ENCODE data around the gene ATG4A.

ATG4A gene

GRCh38 chrX:108168961-108169740 is 77.6 kb downstream of the ATG4A start:
- in situ Hi-C loops (cut with MboI; ENCODE audit: low sequenced_read_pairs), result no loop called here

DNA sequence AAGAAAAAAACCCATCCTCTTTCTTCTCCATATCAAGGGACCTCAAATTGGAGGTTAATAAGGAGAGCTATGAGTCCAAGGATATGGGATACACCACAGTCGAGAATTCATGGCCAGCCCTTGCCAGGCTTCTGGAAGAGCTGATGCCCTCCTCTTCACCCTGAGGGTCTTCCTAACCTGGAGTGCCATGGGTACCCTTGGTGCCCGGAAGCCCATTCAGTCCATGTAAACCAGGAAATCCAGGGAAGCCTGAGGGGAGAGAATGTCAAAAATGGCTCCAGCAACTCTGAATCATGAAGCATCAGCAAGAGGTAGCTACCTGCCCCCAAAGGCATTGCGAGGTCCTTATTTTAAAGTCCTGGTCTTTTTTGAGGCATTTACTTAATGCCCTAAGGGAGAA is 78.2 kb downstream of the ATG4A start:
- in situ Hi-C loops (cut with MboI; ENCODE audit: low sequenced_read_pairs), result no loop called here

DNA sequence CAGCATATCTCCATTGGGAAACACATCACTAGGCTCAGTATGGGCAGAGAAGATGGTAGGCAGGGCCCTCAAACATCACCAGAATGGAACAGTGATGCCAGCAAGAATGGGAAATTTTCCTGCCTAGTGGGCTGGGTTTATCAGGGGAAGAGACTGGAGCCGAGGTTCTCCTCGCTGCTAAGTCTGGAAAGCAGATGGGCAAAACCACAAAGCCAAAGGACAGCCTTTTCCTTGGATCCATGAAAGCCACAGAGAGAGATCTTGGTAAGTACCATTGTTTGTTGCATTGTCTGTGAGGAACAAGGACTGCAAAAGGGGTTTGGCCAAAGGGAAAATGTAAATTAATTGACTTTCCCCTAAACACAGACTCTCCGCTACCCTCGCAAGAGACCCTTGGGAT is 80.1 kb downstream of the ATG4A start:
- in situ Hi-C loops (cut with MboI; ENCODE audit: low sequenced_read_pairs), result no loop called here

DNA sequence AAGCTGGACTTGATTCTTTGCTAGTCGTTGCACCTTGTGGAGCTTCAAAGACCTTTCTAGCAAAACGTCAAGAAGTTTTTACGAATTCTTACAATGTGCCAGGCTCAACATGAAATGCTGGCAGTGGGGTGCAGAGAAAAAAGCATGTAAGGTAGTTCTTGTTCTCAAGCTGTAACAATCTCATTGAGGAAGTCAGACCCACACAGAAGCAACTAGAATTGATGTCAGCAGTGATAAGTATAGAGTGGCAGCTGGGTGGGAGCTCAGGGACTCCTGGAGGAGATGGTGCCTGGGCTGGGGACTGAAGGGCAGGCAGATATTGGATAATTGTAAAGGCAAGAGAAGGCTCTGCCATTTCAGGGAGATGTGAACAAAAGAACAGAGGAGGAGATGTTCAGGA is 82.3 kb downstream of the ATG4A start:
- in situ Hi-C loops (cut with MboI; ENCODE audit: low sequenced_read_pairs), result no loop called here

GRCh38 chrX:108177351-108178142 is 86.0 kb downstream of the ATG4A start:
- in situ Hi-C loops (cut with MboI; ENCODE audit: low sequenced_read_pairs), result no loop called here

- in situ Hi-C loops (cut with MboI; ENCODE audit: low sequenced_read_pairs), result no loop called here
Measured at GRCh38 chrX:108178143-108178498, 86.5 kb downstream of the ATG4A start.

DNA sequence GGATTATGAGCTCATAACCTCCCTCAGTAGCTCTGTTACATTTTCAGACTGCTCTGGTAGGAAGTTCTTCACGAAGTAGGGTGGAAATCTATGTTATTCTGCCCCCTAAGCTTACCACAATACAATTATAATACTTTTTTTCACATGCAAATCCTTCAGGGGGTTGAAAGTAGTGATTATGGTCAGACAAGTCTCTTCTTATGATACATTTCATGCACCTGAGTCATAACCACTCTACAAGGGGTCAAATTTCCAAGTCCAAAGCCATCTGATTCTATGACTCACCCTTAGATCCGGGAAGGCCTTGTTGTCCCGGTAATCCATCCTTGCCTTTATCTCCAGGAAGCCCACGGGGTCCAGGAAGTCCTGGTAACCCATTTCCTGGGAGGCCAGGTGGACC is 95.2 kb downstream of the ATG4A start:
- in situ Hi-C loops (cut with MboI; ENCODE audit: low sequenced_read_pairs), result no loop called here

DNA sequence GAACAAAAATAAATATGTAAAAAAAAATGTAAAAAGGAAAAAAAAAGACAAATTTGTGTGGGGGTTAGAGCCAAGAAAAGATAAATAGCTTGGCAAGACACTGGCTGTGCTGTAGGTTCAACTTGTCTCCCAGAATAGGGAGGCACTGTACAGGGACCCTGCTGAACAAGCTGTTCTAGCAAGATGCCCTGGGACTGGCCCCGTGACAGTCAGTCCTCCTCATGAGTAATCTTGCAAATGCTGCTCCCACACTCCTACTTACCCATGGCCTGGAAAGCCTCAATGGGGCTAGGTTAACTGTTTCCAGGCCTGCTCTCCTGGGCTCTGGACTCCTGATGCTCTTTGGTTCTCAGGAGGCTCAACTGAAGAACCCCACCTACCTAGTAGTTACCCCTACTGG is 106.8 kb downstream of the ATG4A start:
- in situ Hi-C loops (cut with MboI; ENCODE audit: low sequenced_read_pairs), result no loop called here

- in situ Hi-C loops (cut with MboI; ENCODE audit: low sequenced_read_pairs), result no loop called here
Measured at GRCh38 chrX:108199041-108199440, 107.5 kb downstream of the ATG4A start.

- in situ Hi-C loops (cut with MboI; ENCODE audit: low sequenced_read_pairs), result no loop called here
Measured at GRCh38 chrX:108199691-108200090, 108.1 kb downstream of the ATG4A start.

GRCh38 chrX:108203540-108203939 is 112.0 kb downstream of the ATG4A start:
- in situ Hi-C loops (cut with MboI; ENCODE audit: low sequenced_read_pairs), result no loop called here
